GM18870 (cell line): ENCODE results near the gene OR4A15.

Experiments used
- ATAC-seq: cut with Tn5 transposase; IDR thresholded peaks from one replicate; pipeline ENCODE4 v1.9.1; 2021; ENCODE audit warnings: moderate library complexity; ENCODE audit not compliant: unreplicated experiment

The OR4A15 gene

GRCh38 chr11:55367674-55368073 is at the start of gene OR4A15:
OR4A15 (plus strand) TSS chr11:55367974; CDS start chr11:55367974, 0 bp downstream.
- ATAC-seq = no peak

- no peak for ATAC-seq
These were observed 43.3 kb upstream of the OR4A15 start for GRCh38 chr11:55324500-55324899.

GRCh38 chr11:55342901-55343300 is 24.9 kb upstream of the OR4A15 start, which contains the start of gene OR4A16:
OR4A16 (plus strand) TSS chr11:55343201; CDS start chr11:55343201, 0 bp downstream.
- no peak for ATAC-seq

- ATAC-seq = no peak
These were observed 22.5 kb upstream of the OR4A15 start for GRCh38 chr11:55345306-55345705.

- ATAC-seq = no peak
These were observed 18.7 kb upstream of the OR4A15 start for GRCh38 chr11:55349032-55349431.

GRCh38 chr11:55357560-55358184 is 10.1 kb upstream of the OR4A15 start:
- ATAC-seq = no peak

- no peak for ATAC-seq
These were observed 33.2 kb downstream of the OR4A15 start for GRCh38 chr11:55401011-55401410.
